KMS-11 (cell line): ENCODE results near the gene CENPT.
A peak's percentile ranks its signal among the peaks of the same experiment; 100 is the strongest.

Experiments
- H2AFZ ChIP-seq: fragments of 200-600 bp; sonication (generic); 2 replicates; pipeline ENCODE4 v1.6.1; 2016; ENCODE audit warnings: antibody characterized with exemption, mixed run types, low read depth
- H3K27ac ChIP-seq: fragments of 200-600 bp; sonication (generic); 2 replicates; pipeline ENCODE4 v1.6.1; 2016; ENCODE audit warnings: mild to moderate bottlenecking, mixed run types
- H3K27me3 ChIP-seq: fragments of 200-600 bp; sonication (generic); 2 replicates; pipeline ENCODE4 v1.6.1; 2017; ENCODE audit warnings: mild to moderate bottlenecking, low read depth, mixed run types, moderate library complexity; ENCODE audit not compliant: insufficient read depth
- H3K36me3 ChIP-seq: fragments of 200-600 bp; sonication (generic); 2 replicates; pipeline ENCODE4 v1.6.1; 2017; ENCODE audit warnings: mild to moderate bottlenecking, mixed run types; ENCODE audit not compliant: insufficient read depth
- H3K4me1 ChIP-seq: fragments of 200-600 bp; sonication (generic); 2 replicates; pipeline ENCODE4 v1.6.1; 2016; ENCODE audit warnings: mild to moderate bottlenecking, low read depth, mixed run types; ENCODE audit not compliant: poor library complexity, severe bottlenecking
- H3K4me2 ChIP-seq: fragments of 200-600 bp; sonication (generic); 2 replicates; pipeline ENCODE4 v1.7.0; 2016; ENCODE audit warnings: mild to moderate bottlenecking, mixed run types
- H3K4me3 ChIP-seq: fragments of 200-600 bp; sonication (generic); IDR thresholded peaks from 2 replicates; pipeline ENCODE4 v1.6.1; 2017; ENCODE audit warnings: low read depth, low read length, mixed read lengths; ENCODE audit not compliant: insufficient read depth
- H3K79me2 ChIP-seq: fragments of 200-600 bp; sonication (generic); 2 replicates; pipeline ENCODE4 v1.6.1; 2016; ENCODE audit warnings: low read depth, mixed run types; ENCODE audit not compliant: insufficient read depth
- H3K9ac ChIP-seq: fragments of 200-600 bp; sonication (generic); 2 replicates; pipeline ENCODE4 v1.6.1; 2016; ENCODE audit warnings: mild to moderate bottlenecking, mixed run types
- H4K20me1 ChIP-seq: fragments of 200-600 bp; sonication (generic); 2 replicates; pipeline ENCODE4 v1.6.1; 2016; ENCODE audit warnings: mild to moderate bottlenecking, mixed run types; ENCODE audit not compliant: insufficient read depth
- TF ChIP-seq, protein P1 (sequence below): fragments of 200-600 bp; sonication (generic); conservative IDR thresholded peaks from 2 replicates; pipeline ENCODE4 v1.6.1; 2017; ENCODE audit warnings: low read depth, mild to moderate bottlenecking, antibody characterized with exemption, low read length, moderate library complexity, mixed read lengths

CENPT gene

DNA sequence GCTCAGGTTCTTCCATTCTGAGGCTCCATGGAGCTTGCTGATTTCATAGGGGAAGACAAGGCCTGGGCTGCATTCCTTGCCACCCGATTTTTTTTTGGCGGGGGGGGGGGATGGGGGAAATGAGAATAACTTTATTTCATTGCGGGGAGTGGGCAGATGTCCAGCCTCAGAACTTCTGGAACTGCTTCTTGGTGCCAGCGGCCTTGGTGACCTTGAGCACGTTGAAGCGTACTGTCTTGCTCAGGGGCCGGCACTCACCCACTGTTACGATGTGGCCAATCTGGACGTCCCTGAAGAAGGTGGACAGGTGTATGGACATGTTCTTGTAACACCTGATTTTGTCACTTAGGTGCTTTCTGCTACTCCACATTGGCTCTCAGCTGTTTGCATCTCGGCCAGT, 8.3 kb upstream of the CENPT start:
- no peaks in the 10 kb centered on the region for H3K36me3 ChIP-seq
- no peaks in the 10 kb centered on the region for H3K27me3 ChIP-seq
- peaks cover 30% of the 10 kb centered on the region for H3K4me1 ChIP-seq

DNA sequence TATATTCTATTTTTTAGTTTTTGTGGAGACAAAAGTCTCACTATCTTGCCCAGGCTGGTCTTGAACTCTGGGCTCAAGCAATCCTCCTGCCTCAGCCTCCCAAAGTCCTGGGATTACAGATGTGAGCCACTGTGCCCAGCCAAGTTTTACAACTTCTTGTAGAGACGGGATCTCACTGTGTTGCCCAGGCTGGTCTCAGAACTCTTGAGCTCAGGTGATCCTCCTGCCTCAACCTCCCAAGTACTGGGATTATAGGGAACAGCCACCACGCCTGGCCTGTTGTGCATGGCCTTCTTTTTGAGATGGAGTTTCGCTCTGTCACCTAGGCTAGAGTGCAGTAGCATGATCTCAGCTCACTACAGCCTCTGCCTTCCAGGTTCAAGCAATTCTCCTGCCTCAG, 6.2 kb upstream of the CENPT start:
- peaks cover 14% of the 10 kb centered on the region for H4K20me1 ChIP-seq
- H3K9ac ChIP-seq, result no peak overlapping the region

More for the DNA sequence above, 8.3 kb upstream of the CENPT start:
- TF ChIP-seq, protein P1, sequence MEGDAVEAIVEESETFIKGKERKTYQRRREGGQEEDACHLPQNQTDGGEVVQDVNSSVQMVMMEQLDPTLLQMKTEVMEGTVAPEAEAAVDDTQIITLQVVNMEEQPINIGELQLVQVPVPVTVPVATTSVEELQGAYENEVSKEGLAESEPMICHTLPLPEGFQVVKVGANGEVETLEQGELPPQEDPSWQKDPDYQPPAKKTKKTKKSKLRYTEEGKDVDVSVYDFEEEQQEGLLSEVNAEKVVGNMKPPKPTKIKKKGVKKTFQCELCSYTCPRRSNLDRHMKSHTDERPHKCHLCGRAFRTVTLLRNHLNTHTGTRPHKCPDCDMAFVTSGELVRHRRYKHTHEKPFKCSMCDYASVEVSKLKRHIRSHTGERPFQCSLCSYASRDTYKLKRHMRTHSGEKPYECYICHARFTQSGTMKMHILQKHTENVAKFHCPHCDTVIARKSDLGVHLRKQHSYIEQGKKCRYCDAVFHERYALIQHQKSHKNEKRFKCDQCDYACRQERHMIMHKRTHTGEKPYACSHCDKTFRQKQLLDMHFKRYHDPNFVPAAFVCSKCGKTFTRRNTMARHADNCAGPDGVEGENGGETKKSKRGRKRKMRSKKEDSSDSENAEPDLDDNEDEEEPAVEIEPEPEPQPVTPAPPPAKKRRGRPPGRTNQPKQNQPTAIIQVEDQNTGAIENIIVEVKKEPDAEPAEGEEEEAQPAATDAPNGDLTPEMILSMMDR, result no peak
- Histone ChIP-seq H2AFZ (no peak overlapping the region), H3K4me2 (no peak overlapping the region), H3K9ac (no peak overlapping the region), H3K4me3 (no peak overlapping the region), H3K27ac (no peak overlapping the region), H4K20me1 (peaks cover 14% of the 10 kb centered on the region), H3K79me2 (peaks cover 83% of the 10 kb centered on the region)

DNA sequence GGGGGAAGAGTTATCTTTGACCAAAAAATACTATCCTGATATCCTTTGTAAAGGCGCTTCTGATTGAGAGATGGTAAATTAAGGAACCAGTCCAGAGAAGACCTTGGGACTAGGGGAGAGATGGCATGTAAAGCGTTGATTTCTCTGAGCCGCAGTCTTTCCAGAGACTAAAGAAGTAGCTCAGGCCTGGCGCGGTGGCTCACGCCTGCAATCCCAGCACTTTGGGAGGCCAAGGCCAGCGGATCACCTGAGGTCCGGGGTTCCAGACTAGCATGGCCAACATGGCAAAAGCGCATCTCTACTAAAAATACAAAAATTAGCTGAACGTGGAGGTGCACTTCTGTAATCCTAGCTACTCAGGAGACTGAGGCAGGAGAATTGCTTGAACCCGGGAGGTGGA, 625 bp upstream of the CENPT start:
- no peak overlapping the region for H3K27ac ChIP-seq
- H2AFZ ChIP-seq, result no peak overlapping the region
- TF ChIP-seq, protein P1, result no peak
- peaks cover 33% of the 10 kb centered on the region for H3K4me1 ChIP-seq
- H4K20me1 ChIP-seq, result no peaks in the 10 kb centered on the region
- H3K4me2 ChIP-seq, result peak overlapping the region; percentile 86
- no peaks in the 10 kb centered on the region for H3K27me3 ChIP-seq
- no peak overlapping the region for H3K4me3 ChIP-seq
- peak overlapping the region; percentile 77; the same call in 1 of the 2 replicates for H3K9ac ChIP-seq
- H3K36me3 ChIP-seq, result no peaks in the 10 kb centered on the region
- peaks cover 83% of the 10 kb centered on the region for H3K79me2 ChIP-seq

More for the DNA sequence above, 6.2 kb upstream of the CENPT start:
- peaks cover 24% of the 10 kb centered on the region for H3K4me1 ChIP-seq
- TF ChIP-seq, protein P1, result no peak
- H3K4me2 ChIP-seq, result no peak overlapping the region
- no peak overlapping the region for H2AFZ ChIP-seq
- H3K36me3 ChIP-seq, result no peaks in the 10 kb centered on the region
- no peak overlapping the region for H3K27ac ChIP-seq
- H3K79me2 ChIP-seq, result peaks cover 90% of the 10 kb centered on the region
- H3K27me3 ChIP-seq, result no peaks in the 10 kb centered on the region
- no peak overlapping the region for H3K4me3 ChIP-seq

DNA sequence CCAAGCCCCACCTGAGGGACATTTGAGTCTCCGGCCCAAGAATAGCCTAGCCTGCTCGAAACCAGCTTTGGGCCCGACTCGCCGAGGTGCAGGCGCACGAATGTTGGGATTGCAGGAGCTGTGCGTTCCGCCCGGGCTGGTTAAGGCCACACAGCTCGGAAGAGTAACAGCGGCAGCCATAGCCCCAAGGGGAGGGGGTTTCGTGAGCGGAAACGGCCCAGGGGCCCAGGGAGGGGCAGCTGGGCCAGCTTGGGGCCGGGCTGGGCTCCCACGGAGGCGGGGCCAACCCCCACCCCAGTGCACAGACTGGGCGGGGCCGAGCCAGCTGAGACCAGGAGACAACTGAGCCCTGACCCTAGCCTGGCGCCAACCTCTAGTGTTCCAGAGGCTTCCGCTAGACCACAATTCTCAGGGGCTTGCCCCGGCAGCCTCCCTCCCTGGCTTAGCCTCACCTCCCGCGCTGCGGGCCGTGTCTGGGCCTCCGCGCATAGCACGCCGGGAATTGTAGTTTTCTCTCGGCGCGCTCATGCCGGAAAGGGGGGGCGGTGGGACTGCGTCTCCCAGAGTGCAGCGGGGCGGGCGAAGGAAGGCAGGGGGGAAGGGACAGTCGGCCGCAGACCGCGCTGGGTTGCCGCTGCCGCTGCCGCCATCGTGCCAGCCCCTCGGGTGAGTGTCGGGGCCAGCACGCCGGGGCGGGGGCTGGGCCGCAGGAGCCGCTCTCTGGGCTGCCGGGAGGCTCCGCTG, 1.0 kb downstream of the CENPT start, which contains the start of gene NUTF2:
Gene NUTF2, plus strand, starts transcription at position 614 of the 744 bp plus-strand sequence. CDS start 18,198 bp downstream, outside the sequence.
- no peak within 1 kb of the TSS for H3K4me3 ChIP-seq
- TF ChIP-seq, protein P1, result no peak
- no peaks in the 10 kb centered on the region for H3K27me3 ChIP-seq
- peak within 1 kb of the TSS; percentile 55 for H2AFZ ChIP-seq
- no peaks in the 10 kb centered on the region for H4K20me1 ChIP-seq
- peak within 1 kb of the TSS; percentile 77 for H3K9ac ChIP-seq
- no peaks in the 10 kb centered on the region for H3K36me3 ChIP-seq
- H3K4me1 ChIP-seq, result peaks cover 33% of the 10 kb centered on the region
- peak within 1 kb of the TSS; percentile 88 for H3K4me2 ChIP-seq
- H3K79me2 ChIP-seq, result peaks cover 75% of the 10 kb centered on the region
- peak within 1 kb of the TSS; percentile 58 for H3K27ac ChIP-seq
